Measurements from ENCODE around the gene PER2. TPM values are rescaled to one million over a fixed set of nuclear protein-coding genes. Genes with fewer than 3 reads are reported as not detected.

The PER2 gene
- total and polyA plus RNA-seq, 10 of the 15 experiments (the other 5 are each of a cell fraction or from before 2014, with no cell fraction given): 1.5 to 15.1 (median 4.6) TPM

- in situ Hi-C loops (cut with MboI) (loop anchor here (5.0 kb wide), 1 partner anchor 404 kb away; the partner anchor contains the start of gene RAMP1), intact Hi-C loops (cut with micrococcal nuclease; ENCODE audit: unreplicated experiment) (loop anchor here (5.0 kb wide), 1 partner anchor 404 kb away; the partner anchor contains the start of gene RAMP1)
- no peaks in the 10 kb centered on the region for H4K20me1 ChIP-seq (ENCODE audit: control insufficient read depth, insufficient read depth)
- ChIA-PET SMC1A (ENCODE audit: uncharacterized antibody, unreplicated experiment) (interaction anchor here (0.9 kb wide), 1 partner anchor 27 kb away, joined by 3 read pairs; no protein-coding TSS in a partner anchor), POLR2A (no interaction called here), RAD21 (ENCODE audit: unreplicated experiment) (interaction anchor here (0.6 to 1.3 kb wide), 2 partner anchors 85 to 152 kb away, joined by 3 read pairs; no protein-coding TSS in a partner anchor), CTCF (interaction anchor here (0.9 to 1.5 kb wide), 2 partner anchors 291 to 591 kb away, joined by 3 to 4 read pairs; no protein-coding TSS in a partner anchor)
- no peak overlapping the region for H3K9ac ChIP-seq (ENCODE audit: control insufficient read depth, insufficient read depth, low read length)
- no peak overlapping the region for H2AFZ ChIP-seq (ENCODE audit: control insufficient read depth, low read depth, low read length)
- no peak overlapping the region for H3K4me2 ChIP-seq (ENCODE audit: control insufficient read depth, insufficient read depth)
- WGBS (ENCODE audit: insufficient coverage, insufficient replicate concordance, low lambda C conversion rate, missing lambda C conversion rate): 90% methylated on average over 18 of the region's 18 CpGs
- ATAC-seq: no peak
- FAIRE-seq: no peak
- H3K9me3 ChIP-seq (replicated peaks; ENCODE audit: control insufficient read depth, insufficient read depth, low read length): no peaks in the 10 kb centered on the region
- H3K4me1 ChIP-seq (ENCODE audit: control insufficient read depth, insufficient read depth, low read length): no peaks in the 10 kb centered on the region
- H3K36me3 ChIP-seq (ENCODE audit: control insufficient read depth in 2 of 2, insufficient read depth in 2 of 2, low read length in 1 of 2): peaks cover 11 to 26% of the 10 kb centered on the region in 2 experiments
- no TSS peak for BruUV-seq (replicated peaks)
- H3K27me3 ChIP-seq (replicated peaks in 1 of 2; ENCODE audit: control insufficient read depth in 2 of 2, insufficient read depth in 2 of 2, low read length in 1 of 2): no peaks in the 10 kb centered on the region
- no peak overlapping the region for H3K4me3 ChIP-seq
- no peak for DNase-seq (ENCODE audit: low read depth, low spot score)
- no peak overlapping the region for H3K27ac ChIP-seq (ENCODE audit: control insufficient read depth, insufficient read depth)
- no peaks in the 10 kb centered on the region for H3K79me2 ChIP-seq (ENCODE audit: control insufficient read depth, insufficient read depth, low read length)
- no peak for TF ChIP-seq GABPA (IDR thresholded peaks at IDR 0.05; ENCODE audit: low read depth)
- TF ChIP-seq IKZF2 (IDR thresholded peaks at IDR 0.05): no peak
- no peak for TF ChIP-seq ZNF384 (IDR thresholded peaks at IDR 0.05; ENCODE audit: borderline replicate concordance, low read depth, low read length)
- TF ChIP-seq PAX8 (IDR thresholded peaks at IDR 0.05): no peak
- TF ChIP-seq IKZF1 (conservative IDR thresholded peaks at IDR 0.05): no peak
- TF ChIP-seq, protein P1, sequence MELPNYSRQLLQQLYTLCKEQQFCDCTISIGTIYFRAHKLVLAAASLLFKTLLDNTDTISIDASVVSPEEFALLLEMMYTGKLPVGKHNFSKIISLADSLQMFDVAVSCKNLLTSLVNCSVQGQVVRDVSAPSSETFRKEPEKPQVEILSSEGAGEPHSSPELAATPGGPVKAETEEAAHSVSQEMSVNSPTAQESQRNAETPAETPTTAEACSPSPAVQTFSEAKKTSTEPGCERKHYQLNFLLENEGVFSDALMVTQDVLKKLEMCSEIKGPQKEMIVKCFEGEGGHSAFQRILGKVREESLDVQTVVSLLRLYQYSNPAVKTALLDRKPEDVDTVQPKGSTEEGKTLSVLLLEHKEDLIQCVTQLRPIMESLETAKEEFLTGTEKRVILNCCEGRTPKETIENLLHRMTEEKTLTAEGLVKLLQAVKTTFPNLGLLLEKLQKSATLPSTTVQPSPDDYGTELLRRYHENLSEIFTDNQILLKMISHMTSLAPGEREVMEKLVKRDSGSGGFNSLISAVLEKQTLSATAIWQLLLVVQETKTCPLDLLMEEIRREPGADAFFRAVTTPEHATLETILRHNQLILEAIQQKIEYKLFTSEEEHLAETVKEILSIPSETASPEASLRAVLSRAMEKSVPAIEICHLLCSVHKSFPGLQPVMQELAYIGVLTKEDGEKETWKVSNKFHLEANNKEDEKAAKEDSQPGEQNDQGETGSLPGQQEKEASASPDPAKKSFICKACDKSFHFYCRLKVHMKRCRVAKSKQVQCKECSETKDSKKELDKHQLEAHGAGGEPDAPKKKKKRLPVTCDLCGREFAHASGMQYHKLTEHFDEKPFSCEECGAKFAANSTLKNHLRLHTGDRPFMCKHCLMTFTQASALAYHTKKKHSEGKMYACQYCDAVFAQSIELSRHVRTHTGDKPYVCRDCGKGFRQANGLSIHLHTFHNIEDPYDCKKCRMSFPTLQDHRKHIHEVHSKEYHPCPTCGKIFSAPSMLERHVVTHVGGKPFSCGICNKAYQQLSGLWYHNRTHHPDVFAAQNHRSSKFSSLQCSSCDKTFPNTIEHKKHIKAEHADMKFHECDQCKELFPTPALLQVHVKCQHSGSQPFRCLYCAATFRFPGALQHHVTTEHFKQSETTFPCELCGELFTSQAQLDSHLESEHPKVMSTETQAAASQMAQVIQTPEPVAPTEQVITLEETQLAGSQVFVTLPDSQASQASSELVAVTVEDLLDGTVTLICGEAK (IDR thresholded peaks at IDR 0.05; ENCODE audit: borderline replicate concordance): no peak
- no peak for TF ChIP-seq CREB1 (IDR thresholded peaks at IDR 0.05; ENCODE audit: low read depth)
- TF ChIP-seq, protein P2, sequence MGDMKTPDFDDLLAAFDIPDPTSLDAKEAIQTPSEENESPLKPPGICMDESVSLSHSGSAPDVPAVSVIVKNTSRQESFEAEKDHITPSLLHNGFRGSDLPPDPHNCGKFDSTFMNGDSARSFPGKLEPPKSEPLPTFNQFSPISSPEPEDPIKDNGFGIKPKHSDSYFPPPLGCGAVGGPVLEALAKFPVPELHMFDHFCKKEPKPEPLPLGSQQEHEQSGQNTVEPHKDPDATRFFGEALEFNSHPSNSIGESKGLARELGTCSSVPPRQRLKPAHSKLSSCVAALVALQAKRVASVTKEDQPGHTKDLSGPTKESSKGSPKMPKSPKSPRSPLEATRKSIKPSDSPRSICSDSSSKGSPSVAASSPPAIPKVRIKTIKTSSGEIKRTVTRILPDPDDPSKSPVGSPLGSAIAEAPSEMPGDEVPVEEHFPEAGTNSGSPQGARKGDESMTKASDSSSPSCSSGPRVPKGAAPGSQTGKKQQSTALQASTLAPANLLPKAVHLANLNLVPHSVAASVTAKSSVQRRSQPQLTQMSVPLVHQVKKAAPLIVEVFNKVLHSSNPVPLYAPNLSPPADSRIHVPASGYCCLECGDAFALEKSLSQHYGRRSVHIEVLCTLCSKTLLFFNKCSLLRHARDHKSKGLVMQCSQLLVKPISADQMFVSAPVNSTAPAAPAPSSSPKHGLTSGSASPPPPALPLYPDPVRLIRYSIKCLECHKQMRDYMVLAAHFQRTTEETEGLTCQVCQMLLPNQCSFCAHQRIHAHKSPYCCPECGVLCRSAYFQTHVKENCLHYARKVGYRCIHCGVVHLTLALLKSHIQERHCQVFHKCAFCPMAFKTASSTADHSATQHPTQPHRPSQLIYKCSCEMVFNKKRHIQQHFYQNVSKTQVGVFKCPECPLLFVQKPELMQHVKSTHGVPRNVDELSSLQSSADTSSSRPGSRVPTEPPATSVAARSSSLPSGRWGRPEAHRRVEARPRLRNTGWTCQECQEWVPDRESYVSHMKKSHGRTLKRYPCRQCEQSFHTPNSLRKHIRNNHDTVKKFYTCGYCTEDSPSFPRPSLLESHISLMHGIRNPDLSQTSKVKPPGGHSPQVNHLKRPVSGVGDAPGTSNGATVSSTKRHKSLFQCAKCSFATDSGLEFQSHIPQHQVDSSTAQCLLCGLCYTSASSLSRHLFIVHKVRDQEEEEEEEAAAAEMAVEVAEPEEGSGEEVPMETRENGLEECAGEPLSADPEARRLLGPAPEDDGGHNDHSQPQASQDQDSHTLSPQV (IDR thresholded peaks at IDR 0.05): no peak
- no peak for TF ChIP-seq BCL11A (IDR thresholded peaks at IDR 0.05; ENCODE audit: low read depth, low read length)
- TF ChIP-seq RAD21 (IDR thresholded peaks at IDR 0.05; ENCODE audit: insufficient read depth, low read depth, low read length): no peak
- TF ChIP-seq RUNX3 (IDR thresholded peaks at IDR 0.05; ENCODE audit: low read length): no peak
- no peak for TF ChIP-seq ETV6 (conservative IDR thresholded peaks at IDR 0.05 in 1 of 2, IDR thresholded peaks at IDR 0.05 in 1 of 2; ENCODE audit: borderline replicate concordance in 1 of 2, low read depth in 1 of 2)
- TF ChIP-seq POLR2AphosphoS2 (IDR thresholded peaks at IDR 0.05; ENCODE audit: low read depth, low read length): no peak
- no peak for TF ChIP-seq MYB (IDR thresholded peaks at IDR 0.05; ENCODE audit: borderline replicate concordance, low read depth, low read length)
- TF ChIP-seq TARDBP (IDR thresholded peaks at IDR 0.05; ENCODE audit: borderline replicate concordance): no peak
- TF ChIP-seq CEBPB (IDR thresholded peaks at IDR 0.05; ENCODE audit: borderline replicate concordance in 1 of 2, low read depth in 2 of 2, low read length in 2 of 2): no peak
- TF ChIP-seq DPF2 (IDR thresholded peaks at IDR 0.05): no peak
Observed at GRCh38 chr2:238260883-238261282, 27.5 kb downstream of the PER2 start.

Data from GM12878 (cell line).